Loucy (cell line): ENCODE data around the gene RERGL.

ENCODE experiments used
- EZH2phosphoT487 ChIP-seq: fragments of 200-600 bp; IDR thresholded peaks from 2 replicates; pipeline ENCODE4 v1.6.1; 2018; ENCODE audit warnings: antibody characterized with exemption, mild to moderate bottlenecking, moderate library complexity, borderline replicate concordance
- TF ChIP-seq, protein P1 (sequence below): fragments of 200-600 bp; sonication (generic); conservative IDR thresholded peaks from 2 replicates; pipeline ENCODE4 v1.5.1; 2014; ENCODE audit warnings: mild to moderate bottlenecking, antibody characterized with exemption, low read length

DNA sequence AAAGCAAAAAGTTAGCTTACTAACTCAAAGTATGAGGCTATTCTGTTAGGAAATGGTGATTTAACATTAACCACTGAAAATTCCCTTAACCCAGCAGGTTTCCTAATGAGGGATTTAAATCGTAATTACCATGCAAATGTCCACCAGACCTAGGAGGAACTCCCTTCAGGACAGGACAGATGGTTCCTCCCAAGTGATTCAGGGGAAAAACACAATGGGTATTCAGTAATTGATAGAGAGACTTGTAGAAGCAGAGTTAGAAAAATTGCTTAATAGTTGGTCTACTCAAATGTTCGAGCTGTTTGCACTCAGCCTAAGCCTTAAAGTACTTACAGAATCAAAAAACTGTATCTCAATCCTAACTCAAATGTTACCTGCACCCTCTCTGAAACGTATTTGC is 21.6 kb downstream of the RERGL start:
- TF ChIP-seq, protein P1, sequence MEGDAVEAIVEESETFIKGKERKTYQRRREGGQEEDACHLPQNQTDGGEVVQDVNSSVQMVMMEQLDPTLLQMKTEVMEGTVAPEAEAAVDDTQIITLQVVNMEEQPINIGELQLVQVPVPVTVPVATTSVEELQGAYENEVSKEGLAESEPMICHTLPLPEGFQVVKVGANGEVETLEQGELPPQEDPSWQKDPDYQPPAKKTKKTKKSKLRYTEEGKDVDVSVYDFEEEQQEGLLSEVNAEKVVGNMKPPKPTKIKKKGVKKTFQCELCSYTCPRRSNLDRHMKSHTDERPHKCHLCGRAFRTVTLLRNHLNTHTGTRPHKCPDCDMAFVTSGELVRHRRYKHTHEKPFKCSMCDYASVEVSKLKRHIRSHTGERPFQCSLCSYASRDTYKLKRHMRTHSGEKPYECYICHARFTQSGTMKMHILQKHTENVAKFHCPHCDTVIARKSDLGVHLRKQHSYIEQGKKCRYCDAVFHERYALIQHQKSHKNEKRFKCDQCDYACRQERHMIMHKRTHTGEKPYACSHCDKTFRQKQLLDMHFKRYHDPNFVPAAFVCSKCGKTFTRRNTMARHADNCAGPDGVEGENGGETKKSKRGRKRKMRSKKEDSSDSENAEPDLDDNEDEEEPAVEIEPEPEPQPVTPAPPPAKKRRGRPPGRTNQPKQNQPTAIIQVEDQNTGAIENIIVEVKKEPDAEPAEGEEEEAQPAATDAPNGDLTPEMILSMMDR = no peak
- no peak for TF ChIP-seq EZH2phosphoT487
